ENCODE data around the gene DPEP2. TPM values are rescaled to one million over a fixed set of nuclear protein-coding genes. Genes with fewer than 3 reads are reported as not detected.

The DPEP2 gene
- total and polyA plus RNA-seq, 2 of the 4 experiments (the other 2 are of a cell fraction), result not detected

GRCh38 chr16:67968400-67969253, 30.7 kb downstream of the DPEP2 start, which contains the start of gene SLC12A4:
TSS of gene SLC12A4 (minus strand) at chr16:67968637. CDS start at chr16:67968553, 84 bp downstream.
- H4K20me1 ChIP-seq (ENCODE audit: insufficient read depth, low read length), result peaks cover 41% of the 10 kb centered on the region
- intact Hi-C loops (cut with micrococcal nuclease) (loop anchor here (10.0 kb wide), 1 partner anchor 256 kb away; no protein-coding TSS in a partner anchor), dilution Hi-C loops (cut with HindIII; ENCODE audit: low sequenced_read_pairs, unreplicated experiment) (no loop called here), in situ Hi-C loops (cut with MboI; ENCODE audit: low sequenced_read_pairs) (no loop called here)
- peaks cover 15 to 47% of the 10 kb centered on the region in 2 experiments for H3K79me1 ChIP-seq (ENCODE audit: low read depth in 1 of 2, low read length in 2 of 2)
- peak within 1 kb of the TSS; percentile 95 for H3K14ac ChIP-seq (replicated peaks; ENCODE audit: low read depth, low read length)
- H2BK120ac ChIP-seq (ENCODE audit: low read depth, low read length), result peak within 1 kb of the TSS; percentile 81
- DNase-seq (peak; percentile 65), ATAC-seq (ENCODE audit: low read depth) (peak; percentile 85)
- POLR2A ChIA-PET (ENCODE audit: unreplicated experiment), result no interaction called here
- TF ChIP-seq NFE2L2 (IDR thresholded peaks at IDR 0.05; ENCODE audit: low read depth, low read length) (no peak), RAD21 (IDR thresholded peaks at IDR 0.05; ENCODE audit: low read length) (no peak), CEBPB (IDR thresholded peaks at IDR 0.05; ENCODE audit: low read depth, low read length) (no peak), POLR2A (IDR thresholded peaks at IDR 0.05; ENCODE audit: low read depth, low read length) (peak; percentile 75), FOS (IDR thresholded peaks at IDR 0.05; ENCODE audit: low read depth, low read length) (no peak), MAZ (IDR thresholded peaks at IDR 0.05; ENCODE audit: borderline replicate concordance, low read depth, low read length) (peak; percentile 99)
- peak within 1 kb of the TSS; percentile 99 for H3K4ac ChIP-seq (ENCODE audit: low read depth, low read length)
- no peaks in the 10 kb centered on the region for H3K27me3 ChIP-seq (ENCODE audit: control insufficient read depth, insufficient read depth, low read length)
- H2AK5ac ChIP-seq (ENCODE audit: low read depth, low read length), result peak within 1 kb of the TSS; percentile 99
- H2AK9ac ChIP-seq (replicated peaks; ENCODE audit: low read depth, low read length, poor library complexity), result peak within 1 kb of the TSS; percentile 100
- peak within 1 kb of the TSS; percentile 95; the same call in 1 of the 3 replicates for H2BK15ac ChIP-seq (ENCODE audit: low read depth, low read length)
- peak within 1 kb of the TSS; percentile 95 for H4K91ac ChIP-seq (ENCODE audit: insufficient read depth, low read depth, low read length)
- peaks cover 30% of the 10 kb centered on the region for H3K4me1 ChIP-seq (ENCODE audit: control insufficient read depth, insufficient read depth, low read length)
- H3K36me3 ChIP-seq (ENCODE audit: control insufficient read depth, insufficient read depth, low read length), result peaks cover 10% of the 10 kb centered on the region
- H3K9ac ChIP-seq (ENCODE audit: low read depth, low read length), result peak within 1 kb of the TSS; percentile 100
- H3K18ac ChIP-seq (ENCODE audit: low read depth, low read length), result peak within 1 kb of the TSS; percentile 96
- peak within 1 kb of the TSS; percentile 98 for H4K5ac ChIP-seq (ENCODE audit: low read depth, low read length)
- peak within 1 kb of the TSS; percentile 98 for H3K23ac ChIP-seq (ENCODE audit: low read depth, low read length)
- CTCF ChIA-PET, result no interaction called here
- H3K27ac ChIP-seq (ENCODE audit: insufficient read depth, low read length), result peak within 1 kb of the TSS; percentile 99
- peak within 1 kb of the TSS; percentile 96 for H2AFZ ChIP-seq (replicated peaks; ENCODE audit: low read length, poor library complexity)
- peak within 1 kb of the TSS; percentile 100 for H3K4me3 ChIP-seq (ENCODE audit: insufficient read depth, low read depth, low read length)
- H3K56ac ChIP-seq (ENCODE audit: extremely low read depth, insufficient read depth, low read length), result peak within 1 kb of the TSS; percentile 85
- peaks cover 35% of the 10 kb centered on the region for H3K9me1 ChIP-seq (ENCODE audit: insufficient read depth, low read length)
- WGBS, 2 experiments (ENCODE audit: extremely low coverage in 2 of 2, insufficient read length in 1 of 2), result 6% methylated on average over 28 of the region's 78 CpGs; no CpG with 5 or more reads in 1 of the 2 experiments
- peak within 1 kb of the TSS; percentile 93 for H3K4me2 ChIP-seq (ENCODE audit: low read depth, low read length)
- no TSS peak for BruUV-seq (replicated peaks)
- H4K8ac ChIP-seq (ENCODE audit: low read depth in 2 of 2, low read length in 2 of 2), result peak within 1 kb of the TSS; percentile 93 to 96
- no peaks in the 10 kb centered on the region for H3K9me3 ChIP-seq (ENCODE audit: control insufficient read depth, insufficient read depth, low read length)
- H2BK5ac ChIP-seq (ENCODE audit: low read depth, low read length, poor library complexity, severe bottlenecking), result peak within 1 kb of the TSS; percentile 92
- no peak within 1 kb of the TSS; the same call in 1 of the 2 replicates for H2BK20ac ChIP-seq (ENCODE audit: low read depth, low read length)

All from IMR-90 (cell line).